SJSA1 (cell line): ENCODE data around the gene MRLN. TPM values are rescaled to one million over a fixed set of nuclear protein-coding genes. Genes with fewer than 3 reads are reported as not detected.
"Not testable (repeated sequence)": the region's sequence is repeated elsewhere in the genome, so short reads cannot be mapped to it uniquely, and the experiment has no call there.

ENCODE experiments used
- DNase-seq, 2 experiments: peaks; one replicate each; pipeline ENCODE4 v3.0.0-alpha.2; 2015 to 2020; ENCODE audit warnings: low spot score in 2 of 2, low read depth in 1 of 2
- H3K27ac ChIP-seq: fragments of 250-450 bp; sonication (Bioruptor Pico); 2 replicates; pipeline ENCODE4 v1.5.1; 2020; ENCODE audit warnings: mild to moderate bottlenecking, moderate library complexity
- H3K27me3 ChIP-seq: fragments of 250-450 bp; sonication (Bioruptor Pico); replicated peaks from 2 replicates; pipeline ENCODE4 v1.5.1; 2020; ENCODE audit warnings: mild to moderate bottlenecking, moderate library complexity
- H3K36me3 ChIP-seq: fragments of 250-450 bp; sonication (Bioruptor Pico); 2 replicates; pipeline ENCODE4 v1.5.1; 2020; ENCODE audit warnings: mild to moderate bottlenecking
- H3K4me1 ChIP-seq: fragments of 250-450 bp; sonication (Bioruptor Pico); replicated peaks from 2 replicates; pipeline ENCODE4 v1.6.1; 2021; ENCODE audit warnings: mild to moderate bottlenecking
- H3K4me3 ChIP-seq: fragments of 250-450 bp; sonication (Bioruptor Pico); 2 replicates; pipeline ENCODE4 v1.5.1; 2020; ENCODE audit warnings: mild to moderate bottlenecking
- H3K9me3 ChIP-seq: fragments of 250-450 bp; sonication (Bioruptor Pico); replicated peaks from 2 replicates; pipeline ENCODE4 v1.5.1; 2020; ENCODE audit warnings: mild to moderate bottlenecking
- total RNA-seq: library from RNA; depleted of rRNA; stranded (reverse); fragments of >200 nt; shearing (Covaris generic); gene quantifications from 2 replicates; pipeline ENCODE4 v1.2.3, GENCODE V29; 2014

MRLN gene
- total RNA-seq, 1 experiment from 2014 or later = not detected

GRCh38 chr10:59771162-59771807 lies 18.0 kb upstream of the MRLN start:
- Histone ChIP-seq H3K27ac (no peak overlapping the region), H3K9me3 (no peaks in the 10 kb centered on the region), H3K27me3 (no peaks in the 10 kb centered on the region), H3K4me1 (no peaks in the 10 kb centered on the region), H3K4me3 (no peak overlapping the region), H3K36me3 (no peaks in the 10 kb centered on the region)
- DNase-seq = no peak

- H3K9me3 ChIP-seq = no peaks in the 10 kb centered on the region
- peak in 1 of 2 experiments; percentile 10 for DNase-seq
- H3K36me3 ChIP-seq = no peaks in the 10 kb centered on the region
- H3K4me3 ChIP-seq = no peak overlapping the region
- no peak overlapping the region for H3K27ac ChIP-seq
- no peaks in the 10 kb centered on the region for H3K27me3 ChIP-seq
- H3K4me1 ChIP-seq = no peaks in the 10 kb centered on the region
Measured at GRCh38 chr10:59770689-59771088, 17.4 kb upstream of the MRLN start.

DNA sequence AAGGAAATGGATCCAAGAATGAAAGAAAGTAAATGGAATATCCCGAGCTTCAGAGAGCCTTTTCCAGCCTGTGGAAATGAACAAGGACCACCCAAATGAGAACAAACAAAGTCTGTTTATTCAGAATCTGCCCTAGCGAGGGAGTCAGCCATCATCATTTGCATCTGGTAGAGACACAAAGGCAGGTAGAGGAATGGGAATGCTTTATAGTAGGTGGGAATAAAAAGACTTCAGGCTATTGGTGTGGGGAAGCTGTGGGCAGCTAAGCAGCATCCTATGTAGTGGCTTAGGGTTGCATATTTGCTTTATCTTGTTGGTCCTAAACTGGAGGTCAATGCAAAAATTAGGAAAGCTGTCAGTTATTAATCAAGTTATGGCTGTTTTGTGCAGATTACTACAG lies 9.2 kb upstream of the MRLN start:
- peaks cover 22% of the 10 kb centered on the region for H3K4me1 ChIP-seq

DNA sequence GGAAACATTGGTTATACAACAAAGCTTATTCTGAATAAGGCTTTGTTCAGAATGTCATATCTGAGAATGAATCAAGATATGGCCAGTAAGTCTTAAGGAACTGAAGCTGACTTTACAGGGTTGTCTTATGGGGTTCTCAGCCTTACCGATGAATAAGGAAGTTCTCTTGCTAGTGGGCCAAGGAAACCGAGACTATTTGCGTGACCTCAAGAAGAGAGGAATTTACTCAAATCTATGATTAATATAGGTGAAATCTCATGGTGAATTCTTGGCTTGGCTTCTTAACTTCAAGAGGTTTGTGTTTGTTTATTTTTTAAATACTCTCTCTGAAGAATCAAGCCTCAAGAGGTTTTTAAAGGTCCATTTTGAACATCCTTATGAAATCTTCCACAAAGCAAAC lies 4.7 kb upstream of the MRLN start:
- peak overlapping the region; percentile 66 for H3K27ac ChIP-seq
- no peaks in the 10 kb centered on the region for H3K36me3 ChIP-seq
- no peaks in the 10 kb centered on the region; the same call in 1 of the 2 replicates for H3K9me3 ChIP-seq
- H3K27me3 ChIP-seq = no peaks in the 10 kb centered on the region
- peaks cover 24% of the 10 kb centered on the region for H3K4me1 ChIP-seq
- DNase-seq = peak; percentile 37 to 72
- H3K4me3 ChIP-seq = no peak overlapping the region

More for the DNA sequence above, 9.2 kb upstream of the MRLN start:
- no peak overlapping the region for H3K27ac ChIP-seq
- H3K27me3 ChIP-seq = no peaks in the 10 kb centered on the region
- H3K9me3 ChIP-seq = no peaks in the 10 kb centered on the region; the same call in 1 of the 2 replicates
- peak in 1 of 2 experiments; percentile 2 for DNase-seq
- H3K36me3 ChIP-seq = no peaks in the 10 kb centered on the region
- no peak overlapping the region for H3K4me3 ChIP-seq

DNA sequence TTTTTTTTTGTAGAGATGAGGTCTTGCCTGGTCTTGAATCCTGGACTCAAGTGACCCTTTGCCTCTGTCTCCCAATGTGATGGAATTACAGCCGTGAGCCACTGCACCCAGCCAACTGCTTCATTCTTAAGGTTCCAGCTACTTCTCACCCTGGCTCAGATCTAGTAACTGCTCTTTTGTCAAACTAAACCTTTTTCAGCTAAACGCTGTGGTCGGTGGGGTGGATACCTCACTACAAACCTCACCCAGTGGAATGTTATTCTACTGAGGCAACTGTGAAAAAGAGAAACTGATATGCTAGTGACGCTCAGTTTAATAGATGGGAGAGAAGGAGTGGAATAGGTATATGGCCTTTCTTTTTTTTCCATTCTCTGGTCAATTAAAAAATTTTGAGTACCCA lies 1.7 kb upstream of the MRLN start:
- peak in 1 of 2 experiments; percentile 4 for DNase-seq
- H3K4me1 ChIP-seq = peaks cover 15% of the 10 kb centered on the region
- H3K4me3 ChIP-seq = no peak overlapping the region
- H3K9me3 ChIP-seq = no peaks in the 10 kb centered on the region; the same call in 1 of the 2 replicates
- H3K36me3 ChIP-seq = no peaks in the 10 kb centered on the region
- H3K27ac ChIP-seq = no peak overlapping the region
- no peaks in the 10 kb centered on the region for H3K27me3 ChIP-seq

- Histone ChIP-seq H3K27ac (no peak overlapping the region), H3K36me3 (no peaks in the 10 kb centered on the region), H3K4me1 (peaks cover 2% of the 10 kb centered on the region), H3K4me3 (no peak overlapping the region), H3K9me3 (no peaks in the 10 kb centered on the region), H3K27me3 (0 out of 2 replicates have a peak, but pooled peaks cover 3% of the 10 kb centered on the region)
- peak in 1 of 2 experiments; percentile 3 for DNase-seq
Measured at GRCh38 chr10:59752278-59752940, 846 bp downstream of the MRLN start.

- H3K27me3 ChIP-seq = 0 out of 2 replicates have a peak, but pooled peaks cover 3% of the 10 kb centered on the region
- H3K27ac ChIP-seq = no peak overlapping the region
- H3K36me3 ChIP-seq = no peaks in the 10 kb centered on the region
- no peak for DNase-seq
- H3K9me3 ChIP-seq = no peaks in the 10 kb centered on the region
- no peaks in the 10 kb centered on the region for H3K4me1 ChIP-seq
- no peak overlapping the region for H3K4me3 ChIP-seq
Measured at GRCh38 chr10:59750155-59750945, 2.9 kb downstream of the MRLN start.

DNA sequence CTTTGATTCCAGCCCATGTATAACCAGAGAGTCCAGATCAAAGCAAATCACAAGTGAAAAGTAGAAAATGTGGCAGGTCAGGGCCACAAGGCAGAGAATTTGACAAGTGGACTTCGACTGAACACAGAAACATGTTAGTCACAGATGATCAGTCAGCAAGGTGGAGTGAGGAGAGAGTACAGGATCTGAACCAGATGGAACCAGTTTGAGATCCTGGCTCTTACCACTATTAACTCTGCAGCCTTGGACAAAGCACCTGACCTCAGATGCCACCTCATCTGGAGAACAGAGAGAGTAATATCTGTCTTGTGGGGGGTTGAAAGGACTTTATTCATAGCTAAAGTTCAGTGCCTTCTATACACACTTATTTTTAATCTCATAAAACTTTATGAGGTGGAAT lies 4.4 kb downstream of the MRLN start:
- Histone ChIP-seq H3K27ac (no peak overlapping the region), H3K36me3 (no peaks in the 10 kb centered on the region), H3K4me1 (no peaks in the 10 kb centered on the region), H3K27me3 (0 out of 2 replicates have a peak, but pooled peaks cover 3% of the 10 kb centered on the region), H3K9me3 (no peaks in the 10 kb centered on the region), H3K4me3 (no peak overlapping the region)
- no peak for DNase-seq

GRCh38 chr10:59745163-59745650 lies 8.0 kb downstream of the MRLN start:
- H3K36me3 ChIP-seq = no peaks in the 10 kb centered on the region

GRCh38 chr10:59744762-59745161 lies 8.5 kb downstream of the MRLN start:
- not testable (repeated sequence) for H3K27me3 ChIP-seq, DNase-seq, H3K36me3 ChIP-seq, H3K4me3 ChIP-seq, H3K9me3 ChIP-seq, H3K27ac ChIP-seq, H3K4me1 ChIP-seq

More at GRCh38 chr10:59745163-59745650, 8.0 kb downstream of the MRLN start:
- Histone ChIP-seq H3K9me3 (no peaks in the 10 kb centered on the region), H3K27ac (no peak overlapping the region), H3K4me1 (peaks cover 6% of the 10 kb centered on the region; the same call in 1 of the 2 replicates), H3K27me3 (0 out of 2 replicates have a peak, but pooled peaks cover 3% of the 10 kb centered on the region), H3K4me3 (no peak overlapping the region)
- DNase-seq = no peak

DNA sequence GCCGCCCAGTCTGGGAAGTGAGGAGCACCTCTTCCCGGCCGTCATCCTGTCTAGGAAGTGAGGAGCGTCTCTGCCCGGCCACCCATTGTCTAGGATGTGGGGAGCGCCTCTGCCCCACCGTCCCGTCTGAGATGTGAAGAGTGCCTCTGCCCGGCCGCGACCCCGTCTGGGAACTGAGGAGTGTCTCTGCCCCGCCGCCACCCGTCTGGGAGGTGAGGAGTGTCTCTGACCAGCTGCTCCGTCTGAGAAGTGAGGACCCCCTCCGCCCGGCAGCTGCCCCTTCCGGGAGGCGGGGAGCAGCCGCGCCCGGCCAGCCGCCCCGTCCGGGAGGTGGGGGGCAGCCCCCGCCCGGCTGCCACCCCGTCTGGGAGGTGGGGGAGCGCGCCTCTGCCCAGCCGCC lies 9.1 kb downstream of the MRLN start:
- not testable (repeated sequence) for H3K36me3 ChIP-seq, H3K4me3 ChIP-seq, H3K27me3 ChIP-seq, H3K9me3 ChIP-seq, H3K27ac ChIP-seq, H3K4me1 ChIP-seq, DNase-seq

- Histone ChIP-seq H3K9me3 (no peaks in the 10 kb centered on the region), H3K36me3 (no peaks in the 10 kb centered on the region), H3K4me1 (peaks cover 9% of the 10 kb centered on the region; the same call in 1 of the 2 replicates), H3K27me3 (0 out of 2 replicates have a peak, but pooled peaks cover 4% of the 10 kb centered on the region), H3K27ac (no peak overlapping the region), H3K4me3 (no peak overlapping the region)
- DNase-seq = no peak
Measured at GRCh38 chr10:59741583-59741982, 11.7 kb downstream of the MRLN start.

- no peak overlapping the region for H3K4me3 ChIP-seq
- no peak overlapping the region for H3K27ac ChIP-seq
- peaks cover 9% of the 10 kb centered on the region; the same call in 1 of the 2 replicates for H3K4me1 ChIP-seq
- no peaks in the 10 kb centered on the region for H3K9me3 ChIP-seq
- DNase-seq = no peak
- 0 out of 2 replicates have a peak, but pooled peaks cover 4% of the 10 kb centered on the region for H3K27me3 ChIP-seq
- H3K36me3 ChIP-seq = no peaks in the 10 kb centered on the region
Measured at GRCh38 chr10:59741048-59741447, 12.2 kb downstream of the MRLN start.
